ENCODE data around the gene CXorf51B. TPM values are rescaled to one million over a fixed set of nuclear protein-coding genes. Genes with fewer than 3 reads are reported as not detected.
"Not testable (repeated sequence)": the region's sequence is repeated elsewhere in the genome, so short reads cannot be mapped to it uniquely, and the experiment has no call there.

Gene CXorf51B
- total RNA-seq (not detected), polyA plus RNA-seq (not detected)
- long read RNA-seq, donor 1 = 0 reads
- long read RNA-seq, donor 2 = 0 reads

DNA sequence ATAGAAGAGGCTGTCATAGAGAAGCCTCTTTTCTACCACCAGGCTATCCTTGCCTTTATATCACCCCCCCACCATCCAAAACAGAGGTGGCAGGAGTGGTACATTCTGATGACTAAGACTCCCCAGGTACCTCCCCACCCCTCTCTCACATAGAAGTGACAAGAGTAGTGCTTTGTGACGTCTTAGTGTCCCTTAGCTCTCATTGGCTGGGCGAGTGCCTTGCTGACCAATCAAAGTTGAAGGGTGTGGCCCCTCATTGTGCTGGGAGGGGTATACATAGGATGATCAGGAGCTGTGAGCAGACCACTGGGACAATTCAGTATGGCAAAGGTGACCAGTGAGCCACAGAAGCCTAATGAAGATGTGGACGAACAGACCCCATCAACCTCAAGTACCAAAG is at the start of gene CXorf51B:
TSS of gene CXorf51B (plus strand) at position 301 of the 400 bp plus-strand sequence. CDS start at position 322, 21 bp downstream.
- intact Hi-C loops (cut with DNase I); DNase-seq; H3K4me1 ChIP-seq (ENCODE audit: control insufficient read depth in 1 of 2, insufficient read depth in 2 of 2, low read length in 2 of 2); ATAC-seq (ENCODE audit: low FRiP score); H3K9me3 ChIP-seq (ENCODE audit: control insufficient read depth, low read length); H3K27ac ChIP-seq (ENCODE audit: low read depth in 1 of 2, low read length in 2 of 2); H3K36me3 ChIP-seq (ENCODE audit: control insufficient read depth in 1 of 2, insufficient read depth in 2 of 2, low read length in 1 of 2); H3K4me3 ChIP-seq (ENCODE audit: low read length in 2 of 2); H3K27me3 ChIP-seq (ENCODE audit: control insufficient read depth in 1 of 2, insufficient read depth in 2 of 2, low read length in 1 of 2): not testable (repeated sequence)
- WGBS, 2 donors = no CpG with 5 or more reads among the region's 3 CpGs

DNA sequence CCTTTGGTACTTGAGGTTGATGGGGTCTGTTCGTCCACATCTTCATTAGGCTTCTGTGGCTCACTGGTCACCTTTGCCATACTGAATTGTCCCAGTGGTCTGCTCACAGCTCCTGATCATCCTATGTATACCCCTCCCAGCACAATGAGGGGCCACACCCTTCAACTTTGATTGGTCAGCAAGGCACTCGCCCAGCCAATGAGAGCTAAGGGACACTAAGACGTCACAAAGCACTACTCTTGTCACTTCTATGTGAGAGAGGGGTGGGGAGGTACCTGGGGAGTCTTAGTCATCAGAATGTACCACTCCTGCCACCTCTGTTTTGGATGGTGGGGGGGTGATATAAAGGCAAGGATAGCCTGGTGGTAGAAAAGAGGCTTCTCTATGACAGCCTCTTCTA is 5.1 kb downstream of the CXorf51B start, which contains the start of gene CXorf51A:
TSS of gene CXorf51A (minus strand) at position 101 of the 400 bp plus-strand sequence. CDS start at position 80, 21 bp downstream.
- H3K27me3 ChIP-seq (ENCODE audit: control insufficient read depth in 1 of 2, insufficient read depth in 2 of 2, low read length in 1 of 2); H3K36me3 ChIP-seq (ENCODE audit: control insufficient read depth in 1 of 2, insufficient read depth in 2 of 2, low read length in 1 of 2); H3K4me1 ChIP-seq (ENCODE audit: control insufficient read depth in 1 of 2, insufficient read depth in 2 of 2, low read length in 2 of 2); intact Hi-C loops (cut with DNase I); DNase-seq; H3K4me3 ChIP-seq (ENCODE audit: low read length in 2 of 2); H3K27ac ChIP-seq (ENCODE audit: low read depth in 1 of 2, low read length in 2 of 2); H3K9me3 ChIP-seq (ENCODE audit: control insufficient read depth, low read length); ATAC-seq (ENCODE audit: low FRiP score): not testable (repeated sequence)
- WGBS, 2 donors = no CpG with 5 or more reads among the region's 3 CpGs

GRCh38 chrX:146831994-146832393 is 22.4 kb downstream of the CXorf51B start:
- Histone ChIP-seq H3K4me1 (ENCODE audit: control insufficient read depth in 1 of 2, insufficient read depth in 2 of 2, low read length in 2 of 2) (no peaks in the 10 kb centered on the region), H3K27me3 (ENCODE audit: control insufficient read depth in 1 of 2, insufficient read depth in 2 of 2, low read length in 1 of 2) (no peaks in the 10 kb centered on the region), H3K27ac (ENCODE audit: low read depth in 1 of 2, low read length in 2 of 2) (no peak overlapping the region), H3K4me3 (ENCODE audit: low read length in 2 of 2) (no peak overlapping the region), H3K36me3 (ENCODE audit: control insufficient read depth in 1 of 2, insufficient read depth in 2 of 2, low read length in 1 of 2) (no peaks in the 10 kb centered on the region), H3K9me3 (ENCODE audit: control insufficient read depth, low read length) (no peaks in the 10 kb centered on the region)
- 76 to 86% methylated on average over 4 of the region's 4 CpGs for WGBS, 2 donors
- ATAC-seq (ENCODE audit: low FRiP score) (peak; percentile 38), DNase-seq (no peak)
- intact Hi-C loops (cut with DNase I) = no loop called here

- 44 to 55% methylated on average over 2 of the region's 2 CpGs for WGBS, 2 donors
- H3K4me1 ChIP-seq (ENCODE audit: control insufficient read depth in 1 of 2, insufficient read depth in 2 of 2, low read length in 2 of 2) = no peaks in the 10 kb centered on the region
- no peak overlapping the region for H3K4me3 ChIP-seq (ENCODE audit: low read length in 2 of 2)
- no peak for DNase-seq
- H3K9me3 ChIP-seq (ENCODE audit: control insufficient read depth, low read length) = no peaks in the 10 kb centered on the region
- H3K36me3 ChIP-seq (ENCODE audit: control insufficient read depth in 1 of 2, insufficient read depth in 2 of 2, low read length in 1 of 2) = no peaks in the 10 kb centered on the region
- H3K27ac ChIP-seq (ENCODE audit: low read depth in 1 of 2, low read length in 2 of 2) = no peak overlapping the region
- ATAC-seq (ENCODE audit: low FRiP score) = no peak
- H3K27me3 ChIP-seq (ENCODE audit: control insufficient read depth in 1 of 2, insufficient read depth in 2 of 2, low read length in 1 of 2) = no peaks in the 10 kb centered on the region
- intact Hi-C loops (cut with DNase I) = no loop called here
Measured at GRCh38 chrX:146854281-146854680, 44.7 kb downstream of the CXorf51B start.

Other genes with a start within 250 kb of the CXorf51B start
- not detected for gene CXorf51A, start 5.0 kb downstream of the CXorf51B start, total RNA-seq
- not detected for gene CXorf51A, start 5.0 kb downstream of the CXorf51B start, polyA plus RNA-seq

Data from aorta (tissue), 5 donors.